Measurements from ENCODE around the gene WDR72. TPM values are rescaled to one million over a fixed set of nuclear protein-coding genes. Genes with fewer than 3 reads are reported as not detected.

WDR72 gene
- total RNA-seq, 3 donors from 2014 or later (not counting 1 experiment from before 2014, with no cell fraction given), result 1.6 TPM; not detected in 2

DNA sequence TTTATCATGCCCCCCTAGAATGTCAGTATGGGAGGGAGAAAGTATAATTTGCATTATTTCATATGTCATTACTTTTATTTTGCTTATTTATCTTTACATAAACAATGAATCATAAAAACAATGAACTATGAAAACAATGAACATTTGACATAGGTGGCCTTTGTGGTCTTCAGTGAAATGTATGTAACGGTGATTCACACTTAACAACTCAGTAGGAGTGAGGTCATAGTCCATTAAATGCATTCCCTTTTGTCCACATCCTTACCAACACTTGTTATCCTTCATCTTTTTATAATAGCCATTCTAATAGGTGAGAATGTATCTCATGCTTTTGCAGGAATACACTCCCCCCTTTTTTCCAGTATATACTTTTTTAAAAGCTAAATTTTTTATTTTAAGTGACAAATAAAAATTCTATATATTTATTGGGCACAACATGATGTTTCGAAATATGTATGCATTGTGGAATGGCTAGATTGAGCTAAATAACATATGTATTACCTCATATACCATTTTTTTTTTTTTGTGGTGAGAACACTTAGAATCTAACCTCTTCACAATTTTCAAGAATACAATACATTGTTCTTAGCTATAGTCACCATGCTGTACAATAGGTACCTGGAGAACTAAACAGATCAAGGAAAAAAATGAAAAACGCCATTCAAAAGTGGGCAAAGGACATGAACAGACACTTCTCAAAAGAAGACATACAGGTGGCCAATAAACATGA lies 189.5 kb downstream of the WDR72 start:
- Mint-ChIP-seq H3K9me3 (peaks cover 5 to 9% of the 10 kb centered on the region in 2 donors), H3K36me3 (no peaks in the 10 kb centered on the region), H3K4me3 (no peak overlapping the region), H3K27me3 (ENCODE audit: low read depth in 2 of 2) (no peaks in the 10 kb centered on the region), H3K27ac (no peak overlapping the region), H3K4me1 (no peaks in the 10 kb centered on the region)
- 70% methylated on average over 1 of the region's 3 CpGs for WGBS (ENCODE audit: insufficient coverage)
- Histone ChIP-seq H3K36me3 (ENCODE audit: control insufficient read depth, insufficient read depth, low read length) (no peaks in the 10 kb centered on the region), H3K9me3 (ENCODE audit: control insufficient read depth, insufficient read depth, low read length) (no peaks in the 10 kb centered on the region), H3K27me3 (ENCODE audit: control insufficient read depth, insufficient read depth, low read length) (no peaks in the 10 kb centered on the region), H3K4me3 (ENCODE audit: low read length) (no peak overlapping the region), H3K27ac (ENCODE audit: low read length) (no peak overlapping the region), H3K4me1 (ENCODE audit: control insufficient read depth, insufficient read depth, low read length) (no peaks in the 10 kb centered on the region)
- intact Hi-C loops (cut with micrococcal nuclease), result no loop called here
- TF ChIP-seq, protein P1, sequence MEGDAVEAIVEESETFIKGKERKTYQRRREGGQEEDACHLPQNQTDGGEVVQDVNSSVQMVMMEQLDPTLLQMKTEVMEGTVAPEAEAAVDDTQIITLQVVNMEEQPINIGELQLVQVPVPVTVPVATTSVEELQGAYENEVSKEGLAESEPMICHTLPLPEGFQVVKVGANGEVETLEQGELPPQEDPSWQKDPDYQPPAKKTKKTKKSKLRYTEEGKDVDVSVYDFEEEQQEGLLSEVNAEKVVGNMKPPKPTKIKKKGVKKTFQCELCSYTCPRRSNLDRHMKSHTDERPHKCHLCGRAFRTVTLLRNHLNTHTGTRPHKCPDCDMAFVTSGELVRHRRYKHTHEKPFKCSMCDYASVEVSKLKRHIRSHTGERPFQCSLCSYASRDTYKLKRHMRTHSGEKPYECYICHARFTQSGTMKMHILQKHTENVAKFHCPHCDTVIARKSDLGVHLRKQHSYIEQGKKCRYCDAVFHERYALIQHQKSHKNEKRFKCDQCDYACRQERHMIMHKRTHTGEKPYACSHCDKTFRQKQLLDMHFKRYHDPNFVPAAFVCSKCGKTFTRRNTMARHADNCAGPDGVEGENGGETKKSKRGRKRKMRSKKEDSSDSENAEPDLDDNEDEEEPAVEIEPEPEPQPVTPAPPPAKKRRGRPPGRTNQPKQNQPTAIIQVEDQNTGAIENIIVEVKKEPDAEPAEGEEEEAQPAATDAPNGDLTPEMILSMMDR (IDR thresholded peaks at IDR 0.05), result no peak
- ATAC-seq (no peak), DNase-seq (no peak)

DNA sequence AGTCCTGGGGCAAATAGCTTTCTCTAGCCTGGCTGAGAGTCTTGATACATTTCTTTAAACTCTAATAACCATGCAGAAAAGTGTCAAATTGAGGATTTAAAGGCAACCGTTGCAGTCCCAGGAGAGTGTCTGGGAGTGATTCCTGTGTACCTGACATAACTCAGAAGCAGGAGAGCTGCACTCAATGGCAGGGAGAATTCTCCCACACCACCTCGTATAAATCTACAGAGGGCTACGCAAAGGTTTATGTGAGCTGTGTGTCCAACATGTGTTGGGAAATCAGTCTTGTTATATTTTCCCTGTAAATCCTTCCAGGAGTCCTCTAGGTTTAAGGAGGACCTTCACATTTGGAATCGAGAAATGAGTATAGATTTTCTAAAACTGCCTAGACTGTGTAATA lies 192.6 kb downstream of the WDR72 start:
- no peak for DNase-seq
- TF ChIP-seq, protein P1 (IDR thresholded peaks at IDR 0.05), result no peak
- Histone ChIP-seq H3K4me1 (ENCODE audit: control insufficient read depth, insufficient read depth, low read length) (no peaks in the 10 kb centered on the region), H3K36me3 (ENCODE audit: control insufficient read depth, insufficient read depth, low read length) (no peaks in the 10 kb centered on the region), H3K27me3 (ENCODE audit: control insufficient read depth, insufficient read depth, low read length) (no peaks in the 10 kb centered on the region), H3K4me3 (ENCODE audit: low read length) (no peak overlapping the region), H3K27ac (ENCODE audit: low read length) (no peak overlapping the region), H3K9me3 (ENCODE audit: control insufficient read depth, insufficient read depth, low read length) (no peaks in the 10 kb centered on the region)
- H3K36me3 Mint-ChIP-seq, result no peaks in the 10 kb centered on the region
- intact Hi-C loops (cut with micrococcal nuclease), result no loop called here
- no peaks in the 10 kb centered on the region for H3K27me3 Mint-ChIP-seq (ENCODE audit: low read depth in 2 of 2)
- H3K4me3 Mint-ChIP-seq, result no peak overlapping the region
- no peaks in the 10 kb centered on the region for H3K4me1 Mint-ChIP-seq
- ATAC-seq, result no peak
- WGBS (ENCODE audit: insufficient coverage), result 66% methylated on average over 3 of the region's 4 CpGs
- no peak overlapping the region for H3K27ac Mint-ChIP-seq
- H3K9me3 Mint-ChIP-seq, result peaks cover 5 to 9% of the 10 kb centered on the region in 2 donors

DNA sequence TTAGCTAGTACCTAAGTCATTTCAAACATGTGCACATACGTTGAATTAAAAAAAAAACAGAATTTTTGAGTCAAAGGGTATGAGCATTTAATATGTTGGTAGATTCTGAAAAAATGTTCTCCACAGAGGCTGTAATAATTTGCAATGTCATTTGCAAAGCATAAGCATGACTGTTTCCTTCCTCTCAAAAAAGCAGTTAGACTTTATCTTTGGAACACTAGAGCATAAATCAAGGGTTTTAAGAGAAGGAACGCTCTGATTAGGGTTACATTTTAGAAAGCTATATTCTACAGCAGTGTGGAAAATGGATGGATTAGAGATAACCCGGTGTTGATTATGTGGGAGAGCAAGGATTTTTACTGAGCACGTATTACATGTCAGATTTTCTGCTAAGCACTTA lies 193.7 kb downstream of the WDR72 start:
- no peak overlapping the region for H3K27ac ChIP-seq (ENCODE audit: low read length)
- Mint-ChIP-seq H3K27ac (no peak overlapping the region), H3K9me3 (peaks cover 5 to 9% of the 10 kb centered on the region in 2 donors), H3K4me3 (no peak overlapping the region), H3K27me3 (ENCODE audit: low read depth in 2 of 2) (no peaks in the 10 kb centered on the region), H3K36me3 (no peaks in the 10 kb centered on the region), H3K4me1 (no peaks in the 10 kb centered on the region)
- DNase-seq, result no peak
- no peaks in the 10 kb centered on the region for H3K36me3 ChIP-seq (ENCODE audit: control insufficient read depth, insufficient read depth, low read length)
- no peak for ATAC-seq
- H3K4me3 ChIP-seq (ENCODE audit: low read length), result no peak overlapping the region
- no peaks in the 10 kb centered on the region for H3K27me3 ChIP-seq (ENCODE audit: control insufficient read depth, insufficient read depth, low read length)
- intact Hi-C loops (cut with micrococcal nuclease), result no loop called here
- no peaks in the 10 kb centered on the region for H3K9me3 ChIP-seq (ENCODE audit: control insufficient read depth, insufficient read depth, low read length)
- TF ChIP-seq, protein P1 (IDR thresholded peaks at IDR 0.05), result no peak
- H3K4me1 ChIP-seq (ENCODE audit: control insufficient read depth, insufficient read depth, low read length), result no peaks in the 10 kb centered on the region
- WGBS (ENCODE audit: insufficient coverage), result 0% methylated on average over 2 of the region's 4 CpGs

DNA sequence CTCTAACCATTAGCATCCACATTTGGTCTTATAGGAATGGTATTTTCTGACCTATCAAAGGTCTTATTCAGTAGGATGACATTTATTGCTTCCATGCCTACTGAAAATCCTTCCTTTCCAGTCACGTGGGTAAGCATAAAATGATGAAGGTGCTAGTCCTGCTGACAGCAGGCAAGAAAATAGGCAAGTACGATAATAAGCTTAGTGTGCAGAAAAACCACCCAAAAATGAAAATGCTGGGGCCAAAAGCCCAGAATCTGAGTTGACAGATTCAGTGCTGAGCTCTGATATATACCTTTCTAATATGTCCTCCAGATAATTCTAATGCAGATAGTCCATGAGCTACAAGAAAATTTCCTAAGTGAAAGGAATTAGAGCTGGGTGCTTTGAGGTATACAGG lies 194.8 kb downstream of the WDR72 start:
- Mint-ChIP-seq H3K4me3 (no peak overlapping the region), H3K4me1 (no peaks in the 10 kb centered on the region), H3K27me3 (ENCODE audit: low read depth in 2 of 2) (no peaks in the 10 kb centered on the region), H3K9me3 (peaks cover 5 to 9% of the 10 kb centered on the region in 2 donors), H3K36me3 (no peaks in the 10 kb centered on the region), H3K27ac (no peak overlapping the region)
- ATAC-seq, result no peak
- no peaks in the 10 kb centered on the region for H3K27me3 ChIP-seq (ENCODE audit: control insufficient read depth, insufficient read depth, low read length)
- H3K27ac ChIP-seq (ENCODE audit: low read length), result no peak overlapping the region
- H3K4me1 ChIP-seq (ENCODE audit: control insufficient read depth, insufficient read depth, low read length), result no peaks in the 10 kb centered on the region
- intact Hi-C loops (cut with micrococcal nuclease), result no loop called here
- H3K4me3 ChIP-seq (ENCODE audit: low read length), result no peak overlapping the region
- H3K36me3 ChIP-seq (ENCODE audit: control insufficient read depth, insufficient read depth, low read length), result no peaks in the 10 kb centered on the region
- DNase-seq, result no peak
- TF ChIP-seq, protein P1 (IDR thresholded peaks at IDR 0.05), result no peak
- H3K9me3 ChIP-seq (ENCODE audit: control insufficient read depth, insufficient read depth, low read length), result no peaks in the 10 kb centered on the region
- WGBS (ENCODE audit: insufficient coverage), result 61% methylated on average over 2 of the region's 2 CpGs

Measured in natural killer cell (primary cell).